Tongue (tissue), 1 donor: ENCODE data around the gene TIGD6. TPM values are rescaled to one million over a fixed set of nuclear protein-coding genes. Genes with fewer than 3 reads are reported as not detected.

Source experiments
- total RNA-seq: library from RNA; depleted of rRNA; stranded (reverse); fragments of >200 nt; gene quantifications from one replicate; pipeline ENCODE4 v1.2.3, GENCODE V29; 2014

Gene TIGD6
- total RNA-seq, 1 donor from 2014 or later = 2.1 TPM

Other genes starting within 250 kb of the TIGD6 start
- gene PDE6A, start 55.9 kb downstream of the TIGD6 start, total RNA-seq = 0.31 TPM
- gene SLC26A2, start 39.9 kb downstream of the TIGD6 start, total RNA-seq = 20.1 TPM
- gene HMGXB3, start 85 bp upstream of the TIGD6 start, total RNA-seq = 22.7 TPM
- gene CSF1R, start 85.9 kb upstream of the TIGD6 start, total RNA-seq = 21.6 TPM
- 129 TPM for gene PDGFRB, start 155.2 kb upstream of the TIGD6 start, total RNA-seq
- 0.31 TPM for gene CDX1, start 166.1 kb upstream of the TIGD6 start, total RNA-seq
- gene SLC6A7, start 189.4 kb upstream of the TIGD6 start, total RNA-seq = not detected